ENCODE data around the gene RASGRF2.
"Not testable (repeated sequence)": the region's sequence is repeated elsewhere in the genome, so short reads cannot be mapped to it uniquely, and the experiment has no call there.

- not testable (repeated sequence) for TF ChIP-seq POLR2AphosphoS5 (IDR thresholded peaks at IDR 0.05; ENCODE audit: control insufficient read depth, insufficient read depth, low read depth, low read length); CTCF (IDR thresholded peaks at IDR 0.05 in 2 of 3, conservative IDR thresholded peaks at IDR 0.05 in 1 of 3; ENCODE audit: insufficient read depth in 2 of 3, low read depth in 1 of 3, low read length in 3 of 3); SMARCE1 (IDR thresholded peaks at IDR 0.05); ZNF277 (CRISPR knock-in tag; IDR thresholded peaks at IDR 0.05; ENCODE audit: borderline replicate concordance); CREM (IDR thresholded peaks at IDR 0.05; ENCODE audit: low read depth); ZNF347 (CRISPR knock-in tag; IDR thresholded peaks at IDR 0.05; ENCODE audit: low read depth); RFX5 (IDR thresholded peaks at IDR 0.05; ENCODE audit: low read depth, low read length); ZKSCAN1 (IDR thresholded peaks at IDR 0.05; ENCODE audit: low read depth, low read length); HNRNPUL1 (IDR thresholded peaks at IDR 0.05; ENCODE audit: low read length); CREB1 (IDR thresholded peaks at IDR 0.05); CREB1 (CRISPR knock-in tag; IDR thresholded peaks at IDR 0.05); NKRF (IDR thresholded peaks at IDR 0.05; ENCODE audit: borderline replicate concordance); POLR2G (IDR thresholded peaks at IDR 0.05; ENCODE audit: low read depth, low read length)
Measured at GRCh38 chr5:81124689-81125088, 164.5 kb downstream of the RASGRF2 start.

All from K562 (cell line).